AG09309 (cell line): ENCODE measurements around the gene TBC1D14.

ENCODE experiments used
- DNase-seq: peaks from one replicate; pipeline ENCODE4 v3.0.0-alpha.2; 2010; ENCODE audit warnings: low read depth
- H3K4me3 ChIP-seq: 2 replicates; pipeline ENCODE4 v1.5.1; 2011; ENCODE audit warnings: mild to moderate bottlenecking, low read depth, low read length, moderate library complexity; ENCODE audit not compliant: control insufficient read depth
- TF ChIP-seq, protein P1 (sequence below): IDR thresholded peaks from 2 replicates; pipeline ENCODE4 v1.5.1; 2011; ENCODE audit warnings: mild to moderate bottlenecking, low read depth, low read length, inconsistent platforms; ENCODE audit not compliant: insufficient read depth, control insufficient read depth; ENCODE audit errors: missing control alignments

The TBC1D14 gene

DNA sequence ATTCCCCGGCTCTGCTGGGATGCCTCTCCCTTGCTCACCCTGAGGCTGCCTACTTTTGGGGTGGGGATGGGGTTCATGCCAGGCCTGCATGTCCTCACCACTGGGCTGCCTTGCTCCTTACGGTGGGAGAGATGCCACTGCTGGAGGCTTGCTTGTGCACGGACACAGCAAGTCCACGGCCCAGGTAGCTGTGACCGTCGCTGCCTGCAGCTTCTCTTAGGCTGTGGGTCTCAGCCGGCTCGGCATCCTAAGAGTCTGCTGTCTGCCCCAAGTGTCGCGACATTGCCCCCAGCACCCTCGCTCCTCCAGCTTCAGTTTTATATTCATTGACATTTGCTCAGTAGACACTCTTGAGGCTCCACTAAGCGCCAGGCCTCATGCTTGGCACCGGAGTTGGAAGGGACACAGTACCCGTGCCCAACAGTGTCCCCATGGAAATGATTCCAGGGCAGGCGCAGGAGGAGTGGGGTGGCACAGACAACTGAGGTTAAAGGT is 58.3 kb downstream of the TBC1D14 start:
- DNase-seq = no peak
- TF ChIP-seq, protein P1, sequence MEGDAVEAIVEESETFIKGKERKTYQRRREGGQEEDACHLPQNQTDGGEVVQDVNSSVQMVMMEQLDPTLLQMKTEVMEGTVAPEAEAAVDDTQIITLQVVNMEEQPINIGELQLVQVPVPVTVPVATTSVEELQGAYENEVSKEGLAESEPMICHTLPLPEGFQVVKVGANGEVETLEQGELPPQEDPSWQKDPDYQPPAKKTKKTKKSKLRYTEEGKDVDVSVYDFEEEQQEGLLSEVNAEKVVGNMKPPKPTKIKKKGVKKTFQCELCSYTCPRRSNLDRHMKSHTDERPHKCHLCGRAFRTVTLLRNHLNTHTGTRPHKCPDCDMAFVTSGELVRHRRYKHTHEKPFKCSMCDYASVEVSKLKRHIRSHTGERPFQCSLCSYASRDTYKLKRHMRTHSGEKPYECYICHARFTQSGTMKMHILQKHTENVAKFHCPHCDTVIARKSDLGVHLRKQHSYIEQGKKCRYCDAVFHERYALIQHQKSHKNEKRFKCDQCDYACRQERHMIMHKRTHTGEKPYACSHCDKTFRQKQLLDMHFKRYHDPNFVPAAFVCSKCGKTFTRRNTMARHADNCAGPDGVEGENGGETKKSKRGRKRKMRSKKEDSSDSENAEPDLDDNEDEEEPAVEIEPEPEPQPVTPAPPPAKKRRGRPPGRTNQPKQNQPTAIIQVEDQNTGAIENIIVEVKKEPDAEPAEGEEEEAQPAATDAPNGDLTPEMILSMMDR = no peak
- H3K4me3 ChIP-seq = no peak overlapping the region

DNA sequence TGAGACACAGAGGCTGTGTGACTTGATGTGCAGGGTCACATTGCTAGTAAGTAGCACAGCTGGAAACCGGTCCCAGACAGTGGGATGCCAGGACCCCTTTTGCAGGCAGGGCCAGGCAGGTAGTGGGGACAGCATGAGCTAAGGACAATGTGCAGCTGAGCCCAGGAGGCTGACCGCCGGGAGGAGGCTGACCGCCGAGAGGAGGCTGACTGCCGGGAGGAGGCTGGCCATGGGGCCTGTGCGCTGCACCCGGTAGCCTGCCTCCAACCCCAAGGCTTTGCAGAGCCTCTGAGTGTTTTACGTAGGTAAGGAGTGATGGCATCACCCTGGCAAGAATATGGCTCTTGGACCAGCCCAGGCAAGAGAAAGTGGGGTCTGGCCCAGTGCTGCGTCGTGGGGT is 58.9 kb downstream of the TBC1D14 start:
- H3K4me3 ChIP-seq = no peak overlapping the region
- TF ChIP-seq, protein P1 = no peak
- no peak for DNase-seq

DNA sequence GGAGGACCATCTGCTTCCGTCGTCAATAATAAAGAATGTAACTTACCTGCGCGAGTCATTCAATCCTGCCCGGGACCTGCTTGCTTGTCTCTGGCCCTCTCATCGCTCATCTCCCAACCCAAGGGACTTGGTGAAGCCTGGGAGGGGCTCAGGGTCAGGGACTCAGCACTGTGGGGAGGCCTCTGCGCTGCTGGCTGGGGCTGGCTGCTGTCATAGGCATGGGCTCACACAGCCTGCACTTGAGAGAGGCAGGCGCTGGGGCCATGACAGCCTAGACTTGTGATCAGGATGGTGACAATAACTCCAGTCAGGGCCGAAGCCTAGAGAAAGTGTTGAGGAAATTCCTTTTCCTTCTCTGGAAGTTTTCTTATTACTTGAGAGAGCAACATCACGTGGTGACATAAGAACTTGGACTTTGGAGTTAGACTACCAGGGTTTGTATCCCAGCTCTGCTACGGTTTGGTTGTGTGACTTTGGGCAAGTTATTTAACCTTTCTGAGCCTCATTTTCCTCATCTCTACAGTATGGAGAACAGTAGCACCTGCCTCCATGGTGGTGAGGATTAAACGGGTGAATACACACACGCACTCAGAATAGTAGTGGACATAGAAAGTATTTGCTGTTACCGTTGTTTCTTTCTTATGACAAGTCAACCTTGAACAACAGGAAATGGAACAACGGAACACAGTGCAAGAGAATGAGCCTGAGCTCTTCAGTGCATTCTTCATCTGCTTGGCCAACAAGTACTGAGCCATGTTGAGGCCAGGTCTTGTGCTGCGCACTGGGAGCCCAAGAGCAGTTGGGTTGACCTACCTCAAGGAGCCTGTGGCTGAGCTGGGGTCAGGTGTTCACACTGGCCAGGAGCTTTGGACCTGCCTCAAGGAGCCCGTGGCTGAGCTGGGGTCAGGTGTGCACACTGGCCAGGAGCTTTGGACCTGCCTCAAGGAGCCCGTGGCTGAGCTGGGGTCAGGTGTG is 60.5 kb downstream of the TBC1D14 start:
- TF ChIP-seq, protein P1 = no peak
- H3K4me3 ChIP-seq = no peak overlapping the region
- no peak for DNase-seq

DNA sequence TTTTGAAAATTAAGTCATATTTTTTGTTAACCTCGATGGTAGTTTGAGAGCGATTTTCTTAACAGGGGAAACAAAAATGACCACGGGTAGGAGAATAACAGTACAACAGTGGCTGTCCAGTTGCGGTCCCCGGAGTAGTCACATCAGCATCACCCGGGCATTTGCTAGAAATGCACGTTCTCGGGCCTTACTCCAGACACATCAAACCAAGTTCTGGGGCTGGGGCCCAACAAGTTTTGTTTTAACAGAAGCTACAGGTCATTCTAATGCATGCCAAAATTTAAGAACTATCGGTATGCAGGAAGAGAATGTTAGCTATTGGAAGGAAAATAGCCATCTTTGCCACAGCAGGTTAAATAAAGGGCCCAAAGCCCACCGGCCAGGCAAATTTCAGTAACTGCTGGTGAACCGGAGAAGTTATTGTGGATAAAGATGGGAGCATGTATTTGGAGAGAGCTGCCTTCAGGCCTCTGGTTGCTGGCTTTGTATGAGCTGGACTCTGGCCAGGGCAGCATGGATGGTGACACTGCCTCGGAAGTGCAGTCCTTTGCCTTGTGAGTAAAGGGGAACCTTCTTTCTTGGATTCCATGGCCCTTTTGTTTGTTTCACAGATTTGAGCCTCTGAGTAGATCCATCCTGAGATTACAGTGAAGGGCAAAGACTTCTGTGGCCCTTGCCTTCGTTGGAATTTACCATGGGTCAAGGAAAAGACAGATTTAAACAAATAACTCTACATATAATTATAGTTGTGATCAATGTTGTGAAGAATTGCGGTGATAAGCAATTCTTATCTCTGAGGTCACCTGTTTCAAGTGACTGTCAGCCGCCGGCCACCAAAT is 62.1 kb downstream of the TBC1D14 start:
- H3K4me3 ChIP-seq = no peak overlapping the region
- TF ChIP-seq, protein P1 = no peak
- no peak for DNase-seq

DNA sequence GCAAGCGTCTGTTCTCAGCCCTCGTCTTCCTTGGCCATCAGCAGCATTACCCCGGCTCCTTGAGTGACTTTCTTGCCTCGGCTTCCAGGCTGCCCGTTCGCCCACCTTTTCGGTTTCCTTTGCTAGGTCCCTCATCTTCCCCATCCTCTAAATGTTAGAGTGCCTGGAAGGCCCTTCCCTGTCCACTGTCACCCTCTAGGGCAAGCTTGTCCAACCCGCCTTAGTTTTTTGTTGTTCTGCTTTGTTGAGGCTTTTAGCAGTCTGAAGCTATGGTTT is 62.7 kb downstream of the TBC1D14 start:
- no peak for DNase-seq
- H3K4me3 ChIP-seq = no peak overlapping the region
- TF ChIP-seq, protein P1 = no peak

DNA sequence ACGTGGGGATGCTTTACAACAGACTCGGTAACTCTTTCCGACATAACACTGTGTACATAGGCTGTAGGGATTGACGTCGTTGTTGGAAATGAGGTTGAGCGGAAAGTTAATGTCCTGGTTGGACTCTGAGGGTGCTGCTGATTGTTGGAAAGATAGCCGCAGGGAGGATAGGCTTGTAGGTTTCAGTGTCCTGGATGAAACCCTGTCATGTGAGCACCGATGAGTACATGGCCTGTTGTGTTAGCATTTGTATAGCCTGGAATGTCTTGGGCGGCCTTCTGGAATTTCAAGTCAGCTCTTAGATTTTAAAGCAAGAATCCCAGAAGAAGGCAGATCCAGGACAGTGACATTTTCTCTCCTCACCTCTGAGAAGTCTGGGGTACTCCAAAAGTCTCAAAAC is 63.3 kb downstream of the TBC1D14 start:
- TF ChIP-seq, protein P1 = no peak
- no peak for DNase-seq
- no peak overlapping the region for H3K4me3 ChIP-seq
